ENCODE data around the gene NR6A1. TPM values are rescaled to one million over a fixed set of nuclear protein-coding genes. Genes with fewer than 3 reads are reported as not detected.
A peak's percentile ranks its signal among the peaks of the same experiment; 100 is the strongest.

Gene NR6A1
- total and polyA plus RNA-seq, 2 of the 8 experiments (the other 6 are each of a cell fraction or from before 2014, with no cell fraction given): 93.2 to 237 TPM

GRCh38 chr9:124477648-124478285 is 293.3 kb downstream of the NR6A1 start:
- CTCF ChIA-PET (ENCODE audit: partially characterized antibody): interaction anchor here (1.2 to 7.0 kb wide), 4 partner anchors 23 to 58 kb away, joined by 3 to 43 read pairs (median 5); no protein-coding TSS in a partner anchor
- POLR2A ChIA-PET (ENCODE audit: partially characterized antibody): interaction anchor here (1.0 to 1.5 kb wide), 3 partner anchors 9 to 25 kb away, joined by 3 to 6 read pairs (median 3); no protein-coding TSS in a partner anchor
- TF ChIP-seq BRCA1 (IDR thresholded peaks at IDR 0.05; ENCODE audit: low read depth, low read length) (no peak), SRF (IDR thresholded peaks at IDR 0.05; ENCODE audit: low read depth, low read length) (no peak), GABPA (IDR thresholded peaks at IDR 0.05; ENCODE audit: borderline replicate concordance, insufficient read depth, low read length) (0 out of 2 replicates have a peak, but pooled peaks have one; percentile 6), ASH2L (IDR thresholded peaks at IDR 0.05; ENCODE audit: low read length) (no peak), FOSL1 (IDR thresholded peaks at IDR 0.05; ENCODE audit: insufficient read depth, low read depth, low read length) (no peak), PHF8 (conservative IDR thresholded peaks at IDR 0.05; ENCODE audit: low read depth, low read length) (no peak), E2F6 (IDR thresholded peaks at IDR 0.05) (peak; percentile 64; the same call in 1 of the 2 replicates), RBBP5 (IDR thresholded peaks at IDR 0.05; ENCODE audit: borderline replicate concordance, low read depth, low read length) (no peak), HDAC2 (IDR thresholded peaks at IDR 0.05; ENCODE audit: borderline replicate concordance in 1 of 2, low read depth in 2 of 2, low read length in 2 of 2) (0 out of 4 replicates have a peak, but pooled peaks of 1 of the 2 experiments have one; percentile 2), ZNF274 (IDR thresholded peaks at IDR 0.05; ENCODE audit: borderline replicate concordance, extremely low read depth, low read length) (no peak)

More at GRCh38 chr9:124477648-124478285, 293.3 kb downstream of the NR6A1 start:
- Histone ChIP-seq H3K36me3 (ENCODE audit: control insufficient read depth in 2 of 4, insufficient read depth in 4 of 4, low read length in 3 of 4) (no peaks in the 10 kb centered on the region), H3K14ac (ENCODE audit: insufficient read length) (no peak overlapping the region), H3K4me1 (replicated peaks in 1 of 4; ENCODE audit: control insufficient read depth in 3 of 4, insufficient read depth in 4 of 4, low read length in 3 of 4) (peaks cover 4 to 43% (median 31%) of the 10 kb centered on the region in 4 experiments), H2BK120ac (replicated peaks; ENCODE audit: low read depth, low read length) (no peak overlapping the region), H3K9me3 (ENCODE audit: insufficient read depth in 2 of 2, low read depth in 1 of 2, low read length in 1 of 2) (no peaks in the 10 kb centered on the region), H2AFZ (ENCODE audit: low read length) (peak overlapping the region; percentile 55; the same call in 1 of the 2 replicates), H4K20me1 (replicated peaks in 1 of 2; ENCODE audit: control insufficient read depth in 1 of 2, insufficient read depth in 2 of 2, low read length in 2 of 2) (peaks cover 0 to 1% of the 10 kb centered on the region in 2 experiments), H3K23ac (ENCODE audit: insufficient read length) (no peak overlapping the region), H2AK5ac (ENCODE audit: low read depth, low read length) (no peak overlapping the region), H4K5ac (ENCODE audit: insufficient read length, low read depth, low read length) (no peak overlapping the region), H3K9ac (replicated peaks in 1 of 4; ENCODE audit: extremely low read depth in 1 of 4, low read depth in 3 of 4, low read length in 3 of 4) (0 out of 7 replicates have a peak overlapping the region, but pooled peaks of 1 of the 4 experiments have one; percentile 2), H3K4ac (replicated peaks; ENCODE audit: insufficient read length, low read depth, low read length) (no peak overlapping the region), H3K27ac (ENCODE audit: low read depth, low read length) (no peak overlapping the region), H3K4me3 (ENCODE audit: extremely low read depth in 1 of 4, insufficient read depth in 2 of 4, low read depth in 3 of 4, low read length in 4 of 4) (peak overlapping the region; percentile 22 to 58 (median 42)), H4K91ac (replicated peaks; ENCODE audit: insufficient read length, low read length) (peak overlapping the region; percentile 34), H2BK20ac (ENCODE audit: low read length) (no peak overlapping the region), H3K56ac (replicated peaks; ENCODE audit: insufficient read length, low read depth, low read length) (no peak overlapping the region), H3K79me2 (ENCODE audit: control insufficient read depth in 1 of 2, insufficient read depth in 2 of 2, low read length in 2 of 2) (no peaks in the 10 kb centered on the region), H3K79me1 (ENCODE audit: low read depth, low read length) (no peaks in the 10 kb centered on the region), H3K27me3 (replicated peaks in 1 of 4; ENCODE audit: control insufficient read depth in 3 of 4, extremely low read depth in 1 of 4, insufficient read depth in 3 of 4, low read length in 3 of 4) (peaks cover 8 to 38% (median 37%) of the 10 kb centered on the region in 4 experiments), H2BK5ac (ENCODE audit: low read depth, low read length) (0 out of 2 replicates have a peak overlapping the region, but pooled peaks have one; percentile 71), H3K18ac (ENCODE audit: extremely low read depth, low read length) (peak overlapping the region; percentile 87), H2BK15ac (ENCODE audit: low read length) (0 out of 2 replicates have a peak overlapping the region, but pooled peaks have one; percentile 46), H4K8ac (ENCODE audit: extremely low read depth, insufficient read depth, low read length) (no peak overlapping the region; the same call in 1 of the 2 replicates), H3K23me2 (ENCODE audit: low read depth, low read length) (peaks cover 10% of the 10 kb centered on the region; the same call in 1 of the 2 replicates), H3K4me2 (ENCODE audit: insufficient read depth in 1 of 2, low read depth in 2 of 2, low read length in 2 of 2) (peak overlapping the region; percentile 56 to 90), H2BK12ac (ENCODE audit: low read depth, low read length) (0 out of 2 replicates have a peak overlapping the region, but pooled peaks have one; percentile 55)
- WGBS, 2 experiments (ENCODE audit: extremely low coverage in 1 of 2, insufficient coverage in 1 of 2, insufficient read length in 1 of 2, insufficient replicate concordance in 2 of 2, low coverage in 1 of 2, low lambda C conversion rate in 2 of 2, missing lambda C conversion rate in 1 of 2): 7% methylated on average over 6 of the region's 53 CpGs; no CpG with 5 or more reads in 1 of the 2 experiments
- no peak for FAIRE-seq
- no peak for DNase-seq (ENCODE audit: low read depth in 1 of 2, low spot score in 2 of 2)

Data from H1 (cell line).